DMS153 treated with DMSO at 0.1 percent for 48 hours (cell line): Measurements from ENCODE around the gene RWDD2A.

Experiments used
- DNase-seq: peaks from one replicate; lab custom pipeline; 2025; ENCODE audit not compliant: unreplicated experiment; lab: John Stamatoyannopoulos, UW

Gene RWDD2A

DNA sequence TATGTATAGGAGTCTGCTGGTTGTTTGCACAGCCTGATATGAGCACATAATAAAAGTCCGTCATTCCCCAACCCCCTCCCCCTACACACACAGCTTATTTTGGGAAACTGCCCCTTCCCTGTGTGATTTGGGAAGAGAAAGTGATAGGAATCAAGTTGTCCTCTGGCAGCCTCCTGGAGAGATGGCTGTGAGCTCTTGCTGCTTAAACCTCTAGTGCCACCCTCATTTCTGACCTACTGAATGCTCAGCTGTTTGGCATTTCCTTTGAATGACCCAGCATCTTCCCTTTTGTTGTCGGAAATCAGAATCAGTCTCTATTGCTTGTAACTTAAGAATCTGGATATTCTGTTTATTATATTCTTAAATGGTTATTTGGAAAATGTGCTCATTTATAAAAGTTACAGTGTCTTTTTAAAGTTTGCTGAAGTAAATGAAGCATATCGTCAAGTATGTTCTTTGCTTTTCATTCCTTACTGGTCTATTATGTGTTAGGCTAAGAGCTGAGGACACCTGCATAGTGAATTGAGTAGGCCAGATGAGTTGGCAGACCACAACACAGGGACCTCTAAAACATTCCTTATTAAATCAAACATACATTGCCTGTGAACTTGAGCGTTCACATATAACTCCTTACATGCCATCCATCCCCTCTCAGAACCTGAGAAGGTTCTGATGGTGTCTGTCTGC is 5.5 kb downstream of the RWDD2A start:
- no peak for DNase-seq

DNA sequence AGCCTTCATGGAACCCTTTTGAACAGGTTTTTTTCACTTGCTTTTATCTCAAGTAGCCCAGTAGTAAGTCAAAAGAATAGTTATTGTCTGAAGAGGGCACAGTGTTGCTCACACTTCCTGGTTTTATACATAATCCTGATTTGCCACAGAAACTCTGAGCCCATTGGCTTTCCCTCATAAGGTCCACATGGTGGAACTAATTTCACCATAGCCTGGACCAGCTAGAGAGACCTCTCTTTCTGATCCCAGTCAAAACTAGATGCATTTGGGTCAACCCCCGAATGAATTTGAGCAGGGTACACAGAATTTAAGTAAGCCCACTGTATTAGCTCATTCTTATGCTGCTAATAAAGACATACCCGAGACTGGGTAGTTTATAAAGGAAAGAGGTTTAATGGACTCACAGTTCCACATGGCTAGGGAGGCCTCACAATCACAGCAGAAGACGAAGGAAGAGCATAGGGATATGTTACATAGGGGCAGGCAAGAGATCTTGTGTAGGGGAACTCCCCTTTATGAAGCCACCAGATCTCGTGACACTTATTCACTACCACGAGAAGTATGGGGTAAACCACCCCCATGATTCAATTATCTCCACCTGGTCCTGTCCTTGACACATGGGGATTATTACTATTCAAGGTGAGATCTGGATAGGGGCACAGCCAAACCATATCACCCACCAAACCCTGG is 6.2 kb downstream of the RWDD2A start:
- DNase-seq = no peak

DNA sequence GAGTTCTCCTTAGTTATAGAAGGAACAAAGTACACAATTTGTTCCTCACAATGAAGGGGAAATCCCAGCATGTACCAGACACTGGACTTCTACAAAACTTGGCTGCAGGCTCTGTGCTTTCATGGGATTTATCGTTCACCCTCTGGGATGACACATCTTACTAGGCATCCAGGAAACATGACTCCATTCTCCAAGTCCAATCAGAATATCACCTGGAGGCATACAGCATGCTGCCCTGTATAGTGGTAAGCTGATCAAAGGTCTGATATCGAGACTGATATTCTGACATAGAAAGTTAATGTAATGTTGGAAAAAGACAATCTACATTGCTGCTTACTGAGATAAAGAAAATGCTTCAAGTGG is 6.7 kb downstream of the RWDD2A start:
- no peak for DNase-seq

DNA sequence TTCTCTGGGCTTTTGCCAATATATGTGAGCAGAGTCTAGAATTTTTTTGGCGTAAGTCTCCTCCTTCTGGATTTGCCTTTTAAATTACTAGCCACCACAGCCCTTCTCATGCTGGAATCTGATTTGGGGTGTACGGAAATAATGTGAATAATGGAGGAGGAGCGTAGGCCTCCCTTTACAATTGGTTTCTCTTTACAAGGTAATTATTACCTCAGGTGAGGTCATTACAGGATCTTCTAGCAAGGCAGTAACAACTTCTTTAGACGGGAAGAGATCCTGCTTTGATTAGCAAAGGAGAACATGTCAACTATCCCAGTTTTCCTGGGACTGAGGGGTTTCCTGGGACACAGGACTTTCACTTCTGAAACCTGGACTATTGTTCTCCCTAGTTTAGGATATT is 8.9 kb downstream of the RWDD2A start:
- DNase-seq = no peak

DNA sequence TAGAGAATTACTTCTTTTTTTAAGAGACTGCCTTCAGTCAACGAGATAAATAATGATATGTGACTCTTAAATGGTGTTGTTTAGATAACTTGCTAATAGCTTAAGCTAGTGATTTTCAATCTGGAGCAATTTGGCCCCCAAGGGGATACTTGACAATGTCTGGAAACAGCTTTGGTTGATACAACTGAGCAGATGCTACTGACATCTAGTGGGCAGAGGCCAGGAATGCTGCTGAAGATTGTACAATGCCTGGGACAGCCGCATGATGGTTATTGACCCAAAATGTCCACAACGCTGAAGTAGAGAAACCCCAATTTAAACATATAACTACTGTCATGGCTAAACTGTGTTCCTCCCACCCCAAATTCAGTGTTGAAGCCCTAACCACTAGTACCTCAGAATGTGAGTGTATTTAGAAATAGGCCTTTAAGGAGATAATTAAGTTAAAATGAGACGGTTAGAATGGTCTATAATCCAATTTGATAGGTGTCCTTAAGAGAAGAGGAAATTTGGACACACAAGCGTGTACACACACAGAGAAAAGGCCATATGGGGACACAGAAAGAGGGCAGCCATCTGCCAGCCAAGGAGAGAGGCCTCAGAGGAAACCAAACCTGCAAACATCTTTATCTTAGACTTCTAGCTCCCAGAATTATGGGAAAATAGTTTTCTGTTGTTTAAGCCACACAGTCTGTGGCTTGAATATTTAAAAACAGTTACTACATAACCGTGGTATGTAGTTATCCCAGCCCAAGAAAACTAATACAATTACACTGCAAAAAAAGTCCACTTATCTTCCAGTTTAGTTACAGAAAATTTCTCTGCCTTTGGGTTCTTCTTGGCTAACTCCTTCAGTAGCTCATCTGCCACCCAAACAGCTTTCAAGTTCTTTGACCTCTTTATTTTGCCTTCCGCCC is 22.2 kb downstream of the RWDD2A start:
- peak; percentile 90 for DNase-seq

DNA sequence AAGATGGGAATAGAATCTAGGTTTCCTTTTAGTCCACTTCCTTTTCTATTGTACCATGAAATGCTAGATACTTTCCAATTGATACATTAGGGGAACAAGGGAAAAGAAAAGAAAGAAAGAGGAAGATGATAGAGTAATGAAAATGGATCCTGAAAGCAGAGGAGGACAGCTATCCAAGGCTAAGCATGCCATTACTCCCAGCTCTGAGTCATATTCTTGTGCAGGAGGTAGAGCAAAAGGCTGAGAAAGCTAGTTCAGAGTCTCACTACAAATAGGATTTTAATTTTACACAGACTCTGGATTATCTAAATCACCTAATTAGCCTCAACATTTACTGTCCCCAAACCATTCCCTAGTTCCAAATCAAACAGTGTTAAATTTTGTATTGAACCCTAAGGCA is 23.6 kb downstream of the RWDD2A start:
- no peak for DNase-seq

DNA sequence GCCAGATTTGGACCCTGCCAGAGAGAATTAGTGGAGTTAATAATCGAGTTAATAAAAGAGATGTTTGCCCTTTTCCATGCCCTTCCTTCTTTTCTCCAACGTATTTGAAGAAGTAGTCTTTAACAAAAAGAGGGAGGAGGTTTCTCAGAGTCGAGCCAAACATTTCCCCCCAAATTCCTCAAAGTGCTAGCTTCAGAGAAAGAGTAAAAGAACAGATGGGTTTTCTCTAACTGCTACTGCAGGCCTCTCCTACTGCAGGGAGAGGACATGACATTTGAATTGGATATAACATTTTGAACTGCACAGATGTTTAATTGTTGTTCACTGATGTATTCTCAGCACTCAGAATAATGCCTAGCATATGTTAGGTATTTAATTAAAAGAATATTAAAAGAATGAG is 25.5 kb downstream of the RWDD2A start:
- DNase-seq = no peak

DNA sequence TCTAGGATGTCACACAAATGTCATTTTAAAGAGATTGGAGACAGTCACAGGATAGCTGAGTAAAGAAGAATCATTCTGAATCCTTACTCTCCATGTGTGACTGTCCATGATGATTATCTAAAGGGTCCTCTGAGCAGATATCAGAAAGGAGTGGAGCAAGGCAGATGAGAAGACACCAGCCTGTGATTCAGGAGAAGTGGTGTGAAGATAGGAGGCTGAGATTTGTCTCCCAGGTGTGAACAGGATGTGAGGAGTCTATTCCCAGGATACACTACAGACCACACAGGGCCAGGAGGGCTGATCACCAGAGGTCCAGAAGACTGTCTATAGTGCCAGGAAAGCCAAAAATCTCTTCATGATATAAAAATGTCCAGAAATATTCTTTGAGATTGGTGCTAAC is 27.0 kb downstream of the RWDD2A start:
- no peak for DNase-seq

DNA sequence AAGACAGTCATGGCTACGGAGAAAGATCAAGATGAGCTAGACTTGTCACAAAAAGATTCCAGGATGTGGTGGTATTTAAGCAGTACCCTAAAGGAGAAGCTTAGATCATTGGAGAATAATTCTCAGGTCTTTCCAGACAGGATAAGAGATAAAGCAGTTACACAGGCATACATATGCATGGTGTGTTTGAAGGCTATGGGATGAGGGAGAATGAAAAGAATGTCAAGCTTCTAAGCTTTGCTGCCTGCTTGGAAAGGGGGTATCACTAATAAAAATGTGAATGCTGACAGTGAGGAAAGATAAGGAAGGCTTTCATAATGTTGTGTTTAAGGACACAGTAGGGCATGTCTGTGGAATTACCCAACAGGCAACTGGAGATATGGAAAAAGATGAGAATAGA is 28.1 kb downstream of the RWDD2A start:
- no peak for DNase-seq

DNA sequence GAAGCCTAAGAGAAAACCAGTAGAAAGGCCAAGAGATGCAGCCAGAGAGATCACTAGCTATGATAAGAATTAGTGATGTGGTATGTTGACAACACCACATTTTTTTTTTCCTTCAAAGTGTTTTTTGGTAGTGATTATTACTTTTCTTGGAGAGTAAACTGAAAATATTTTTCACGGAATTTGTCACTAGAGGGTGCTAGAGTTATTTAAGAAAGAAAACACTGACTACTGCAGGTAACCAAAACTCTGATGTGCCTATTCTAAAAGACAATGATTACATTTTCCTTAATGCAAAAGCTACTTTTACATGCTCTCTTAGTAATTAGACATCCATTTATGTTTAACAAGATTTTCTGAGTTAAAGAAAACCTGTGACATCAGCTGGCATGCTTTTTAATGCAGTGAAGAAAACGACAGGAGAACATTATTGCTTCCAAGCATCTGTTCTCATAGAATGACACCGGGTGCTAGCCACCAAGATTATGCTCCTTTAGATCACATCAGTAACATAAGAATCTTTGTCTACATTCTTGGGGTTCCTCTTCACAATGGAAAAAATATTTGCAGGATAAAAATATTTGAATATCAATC is 28.8 kb downstream of the RWDD2A start:
- peak; percentile 22 for DNase-seq

DNA sequence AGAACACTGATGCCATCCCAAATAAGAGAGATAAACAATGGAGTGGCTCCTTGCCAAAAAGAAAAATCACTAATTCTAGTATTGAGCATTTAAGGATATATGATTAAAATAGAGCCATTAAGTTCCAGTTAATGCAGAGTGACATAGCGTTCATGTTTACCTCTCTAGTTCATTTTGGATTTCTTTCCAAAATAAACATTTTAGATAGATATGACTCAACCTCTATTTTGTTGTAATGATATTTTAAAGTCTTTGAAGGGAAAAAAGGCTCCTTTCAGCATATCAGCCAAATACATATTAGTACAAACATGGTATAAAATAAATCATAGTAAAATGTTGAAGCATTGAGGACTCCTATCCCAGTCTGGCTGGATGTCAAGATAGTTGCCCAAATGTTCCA is 33.4 kb downstream of the RWDD2A start:
- DNase-seq = no peak

DNA sequence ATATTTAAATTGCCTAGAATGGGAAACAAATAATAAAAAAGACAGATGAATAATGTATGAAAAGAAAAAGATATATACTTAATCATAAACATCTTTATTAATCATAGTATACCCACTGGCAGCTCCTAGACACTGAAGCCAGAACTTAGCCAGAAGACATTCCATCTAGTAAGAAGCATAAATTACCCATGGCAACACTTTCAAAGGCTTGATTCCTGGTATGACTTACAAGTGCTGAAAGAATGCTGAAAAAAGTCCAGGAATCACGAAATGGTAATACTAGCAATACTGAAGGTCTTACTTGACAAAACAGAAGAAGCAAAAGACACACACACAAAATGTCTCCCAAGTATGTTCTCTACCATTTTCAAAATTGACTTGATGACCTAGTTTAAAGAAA is 38.0 kb downstream of the RWDD2A start:
- DNase-seq = no peak

DNA sequence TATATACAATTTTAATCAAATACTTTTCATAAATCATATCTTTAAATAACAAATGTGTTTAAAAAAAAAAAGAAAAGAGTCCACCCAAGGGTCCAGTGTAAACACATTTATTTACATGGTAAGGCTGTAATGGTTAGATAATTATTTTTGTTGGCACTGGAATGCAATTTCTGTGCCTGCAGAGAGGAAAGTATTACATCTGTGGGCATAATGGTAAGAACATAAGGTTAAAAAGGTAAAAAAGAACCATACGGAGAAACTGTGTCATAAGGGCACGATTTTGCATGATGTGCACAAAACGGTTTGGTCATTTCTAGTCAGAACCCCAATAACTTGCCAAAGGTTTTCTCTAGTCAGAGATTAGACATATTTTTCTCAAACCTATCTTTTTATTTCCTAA is 54.3 kb downstream of the RWDD2A start:
- DNase-seq = no peak
